Activated CD8-positive, alpha-beta memory T cell treated with anti-CD3 and anti-CD28 coated beads for 24 hours (primary cell): ENCODE measurements around the gene TMEM267.

Experiments
- DNase-seq: peaks from one replicate; pipeline ENCODE4 v3.0.0-alpha.2; 2020

The TMEM267 gene

GRCh38 chr5:43401827-43402226 is 81.8 kb downstream of the TMEM267 start:
- DNase-seq = no peak

GRCh38 chr5:43400082-43400481 is 83.6 kb downstream of the TMEM267 start:
- no peak for DNase-seq

DNA sequence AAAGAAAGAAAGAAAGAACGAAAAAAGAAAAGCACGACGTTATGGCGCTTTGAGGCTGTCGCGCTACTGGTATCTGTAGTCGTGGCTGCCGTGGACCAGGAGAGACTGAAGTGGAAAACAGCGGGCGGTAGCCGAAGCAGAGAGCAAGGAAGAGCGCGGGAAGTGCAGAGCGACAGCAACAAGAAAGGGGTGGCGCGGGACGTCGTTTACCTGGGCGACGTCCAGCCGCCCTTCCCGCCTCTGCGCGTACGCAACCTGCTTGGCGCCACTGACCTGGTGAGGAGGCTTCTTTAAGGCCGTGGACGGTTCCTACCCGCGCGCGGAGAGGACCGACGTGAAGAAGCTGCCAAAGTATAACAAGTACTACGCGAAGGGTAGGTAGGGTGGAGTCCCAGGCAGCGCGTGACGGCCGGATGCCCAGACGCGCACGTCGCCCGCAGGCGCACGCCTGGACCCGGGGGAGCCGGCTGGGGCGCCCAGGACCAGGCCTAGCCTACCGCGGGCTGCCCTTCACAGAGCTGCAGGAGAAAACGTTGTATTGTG is 86.8 kb downstream of the TMEM267 start:
- peak; percentile 88 for DNase-seq
